H1 (cell line): Measurements from ENCODE around the gene SCGB1C2. TPM values are rescaled to one million over a fixed set of nuclear protein-coding genes. Genes with fewer than 3 reads are reported as not detected.

Source experiments
- BRCA1 ChIP-seq: IDR thresholded peaks from 2 replicates; pipeline ENCODE4 v1.6.1; 2012; ENCODE audit warnings: low read depth, low read length, improper control_type of control experiment
- CBX5 ChIP-seq: fragments of 300-800, 300-1000 bp; sonication (generic); IDR thresholded peaks from 2 replicates; pipeline ENCODE4 v1.7.1; 2016; ENCODE audit warnings: antibody characterized with exemption, low read length, low read depth
- polyA plus RNA-seq, 7 experiments: library from polyadenylated mRNA; depleted of rRNA in 3 of 7; stranded (reverse) in 5 of 7; unstranded in 2 of 7; fragments of >200 nt in 5 of 7; fragments of 200-250 nt in 2 of 7; gene quantifications; 1 replicate in 5 of 7; 2 replicates in 1 of 7; 4 replicates in 1 of 7; pipeline versions ENCODE4 v1.2.1 to v1.2.3, GENCODE V29; 2011 to 2013; ENCODE audit warnings: missing spikeins in 2 of 7, mixed read lengths in 2 of 7
- total RNA-seq: library from RNA; stranded (reverse); fragmentation: NEBNext Ultra II Directional; extraction: Animal tissue kit (Norgen Biotek cat#: 25700); gene quantifications from 2 replicates; pipeline ENCODE4 v1.2.1, GENCODE V29; 2021

The SCGB1C2 gene
- total and polyA plus RNA-seq, 2 of the 8 experiments (the other 6 are each of a cell fraction or from before 2014, with no cell fraction given): not detected

DNA sequence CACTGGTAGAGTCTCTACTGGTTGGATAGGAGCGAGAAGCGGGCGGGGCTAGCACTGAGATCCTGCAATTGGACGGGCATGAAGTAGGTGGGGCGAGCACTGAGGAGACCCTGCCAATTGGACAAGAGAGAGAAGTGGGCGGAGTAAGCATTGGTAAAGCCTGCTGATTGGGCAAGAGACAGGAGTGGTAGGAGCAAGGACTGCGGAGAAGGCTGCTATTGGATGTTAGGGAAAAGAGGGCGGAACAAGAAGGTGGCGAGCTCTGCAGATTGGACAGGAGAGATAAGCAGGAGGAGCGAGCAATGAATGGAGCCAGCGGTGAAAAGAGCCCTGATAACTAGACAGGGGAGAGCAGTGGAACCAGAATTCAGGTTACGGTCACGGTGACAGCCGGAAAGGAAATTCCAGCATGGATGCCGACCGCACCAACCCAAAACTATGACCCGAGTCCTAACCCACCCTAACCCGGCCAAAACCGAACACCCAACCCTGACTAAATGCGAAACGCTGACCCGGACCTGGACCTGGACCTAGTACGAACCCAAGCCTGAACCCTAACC is 4.8 kb downstream of the SCGB1C2 start (continued):
- no peak for TF ChIP-seq CBX5
- TF ChIP-seq BRCA1: no peak
